ENCODE measurements around the gene VDAC2.
"Not testable (repeated sequence)": the region's sequence is repeated elsewhere in the genome, so short reads cannot be mapped to it uniquely, and the experiment has no call there.

Gene VDAC2

GRCh38 chr10:75199949-75200348, 10.6 kb upstream of the VDAC2 start:
- not testable (repeated sequence) for DNase-seq; H3K36me3 ChIP-seq (ENCODE audit: control insufficient read depth, insufficient read depth, low read length); H3K27me3 ChIP-seq (replicated peaks; ENCODE audit: control insufficient read depth, insufficient read depth, low read length, poor library complexity, severe bottlenecking); H3K27ac ChIP-seq (ENCODE audit: insufficient read depth, low read length, poor library complexity, severe bottlenecking); H3K4me1 ChIP-seq (ENCODE audit: control insufficient read depth, insufficient read depth, low read length, poor library complexity, severe bottlenecking); H3K9me3 ChIP-seq (ENCODE audit: control insufficient read depth, low read length); H3K4me3 ChIP-seq (ENCODE audit: insufficient read depth, low read depth, low read length, poor library complexity, severe bottlenecking)

GRCh38 chr10:75201793-75202307, 8.7 kb upstream of the VDAC2 start:
- H3K4me3 ChIP-seq (ENCODE audit: insufficient read depth, low read depth, low read length, poor library complexity, severe bottlenecking) = no peak overlapping the region
- no peaks in the 10 kb centered on the region for H3K36me3 ChIP-seq (ENCODE audit: control insufficient read depth, insufficient read depth, low read length)
- H3K9me3 ChIP-seq (ENCODE audit: control insufficient read depth, low read length) = no peaks in the 10 kb centered on the region
- no peak for DNase-seq
- H3K4me1 ChIP-seq (ENCODE audit: control insufficient read depth, insufficient read depth, low read length, poor library complexity, severe bottlenecking) = no peaks in the 10 kb centered on the region
- no peaks in the 10 kb centered on the region for H3K27me3 ChIP-seq (replicated peaks; ENCODE audit: control insufficient read depth, insufficient read depth, low read length, poor library complexity, severe bottlenecking)
- no peak overlapping the region for H3K27ac ChIP-seq (ENCODE audit: insufficient read depth, low read length, poor library complexity, severe bottlenecking)

- Histone ChIP-seq H3K36me3 (ENCODE audit: control insufficient read depth, insufficient read depth, low read length) (no peaks in the 10 kb centered on the region), H3K27ac (ENCODE audit: insufficient read depth, low read length, poor library complexity, severe bottlenecking) (no peak overlapping the region), H3K4me1 (ENCODE audit: control insufficient read depth, insufficient read depth, low read length, poor library complexity, severe bottlenecking) (no peaks in the 10 kb centered on the region), H3K4me3 (ENCODE audit: insufficient read depth, low read depth, low read length, poor library complexity, severe bottlenecking) (no peak overlapping the region), H3K27me3 (replicated peaks; ENCODE audit: control insufficient read depth, insufficient read depth, low read length, poor library complexity, severe bottlenecking) (no peaks in the 10 kb centered on the region), H3K9me3 (ENCODE audit: control insufficient read depth, low read length) (no peaks in the 10 kb centered on the region)
- no peak for DNase-seq
These were observed 8.1 kb upstream of the VDAC2 start for GRCh38 chr10:75202321-75203045.

- H3K4me1 ChIP-seq (ENCODE audit: control insufficient read depth, insufficient read depth, low read length, poor library complexity, severe bottlenecking); H3K9me3 ChIP-seq (ENCODE audit: control insufficient read depth, low read length); H3K36me3 ChIP-seq (ENCODE audit: control insufficient read depth, insufficient read depth, low read length); H3K27ac ChIP-seq (ENCODE audit: insufficient read depth, low read length, poor library complexity, severe bottlenecking); H3K27me3 ChIP-seq (replicated peaks; ENCODE audit: control insufficient read depth, insufficient read depth, low read length, poor library complexity, severe bottlenecking); H3K4me3 ChIP-seq (ENCODE audit: insufficient read depth, low read depth, low read length, poor library complexity, severe bottlenecking); DNase-seq: not testable (repeated sequence)
These were observed 7.5 kb upstream of the VDAC2 start for GRCh38 chr10:75203046-75203620.

- Histone ChIP-seq H3K27ac (ENCODE audit: insufficient read depth, low read length, poor library complexity, severe bottlenecking) (no peak overlapping the region), H3K4me3 (ENCODE audit: insufficient read depth, low read depth, low read length, poor library complexity, severe bottlenecking) (no peak overlapping the region), H3K36me3 (ENCODE audit: control insufficient read depth, insufficient read depth, low read length) (no peaks in the 10 kb centered on the region), H3K4me1 (ENCODE audit: control insufficient read depth, insufficient read depth, low read length, poor library complexity, severe bottlenecking) (no peaks in the 10 kb centered on the region), H3K27me3 (replicated peaks; ENCODE audit: control insufficient read depth, insufficient read depth, low read length, poor library complexity, severe bottlenecking) (no peaks in the 10 kb centered on the region), H3K9me3 (ENCODE audit: control insufficient read depth, low read length) (no peaks in the 10 kb centered on the region)
- no peak for DNase-seq
These were observed 6.9 kb upstream of the VDAC2 start for GRCh38 chr10:75203724-75204123.

- Histone ChIP-seq H3K36me3 (ENCODE audit: control insufficient read depth, insufficient read depth, low read length) (no peaks in the 10 kb centered on the region), H3K4me1 (ENCODE audit: control insufficient read depth, insufficient read depth, low read length, poor library complexity, severe bottlenecking) (peaks cover 6% of the 10 kb centered on the region), H3K27me3 (replicated peaks; ENCODE audit: control insufficient read depth, insufficient read depth, low read length, poor library complexity, severe bottlenecking) (no peaks in the 10 kb centered on the region), H3K27ac (ENCODE audit: insufficient read depth, low read length, poor library complexity, severe bottlenecking) (no peak overlapping the region), H3K9me3 (ENCODE audit: control insufficient read depth, low read length) (no peaks in the 10 kb centered on the region), H3K4me3 (ENCODE audit: insufficient read depth, low read depth, low read length, poor library complexity, severe bottlenecking) (no peak overlapping the region)
- DNase-seq = no peak
These were observed 4.7 kb upstream of the VDAC2 start for GRCh38 chr10:75205908-75206307.

- not testable (repeated sequence) for H3K36me3 ChIP-seq (ENCODE audit: control insufficient read depth, insufficient read depth, low read length); H3K4me3 ChIP-seq (ENCODE audit: insufficient read depth, low read depth, low read length, poor library complexity, severe bottlenecking); H3K27me3 ChIP-seq (replicated peaks; ENCODE audit: control insufficient read depth, insufficient read depth, low read length, poor library complexity, severe bottlenecking); DNase-seq; H3K9me3 ChIP-seq (ENCODE audit: control insufficient read depth, low read length); H3K4me1 ChIP-seq (ENCODE audit: control insufficient read depth, insufficient read depth, low read length, poor library complexity, severe bottlenecking); H3K27ac ChIP-seq (ENCODE audit: insufficient read depth, low read length, poor library complexity, severe bottlenecking)
These were observed 4.0 kb upstream of the VDAC2 start for GRCh38 chr10:75206638-75207037.

GRCh38 chr10:75207079-75207856, 3.3 kb upstream of the VDAC2 start:
- no peak overlapping the region for H3K27ac ChIP-seq (ENCODE audit: insufficient read depth, low read length, poor library complexity, severe bottlenecking)
- no peaks in the 10 kb centered on the region for H3K9me3 ChIP-seq (ENCODE audit: control insufficient read depth, low read length)
- DNase-seq = no peak
- no peaks in the 10 kb centered on the region for H3K36me3 ChIP-seq (ENCODE audit: control insufficient read depth, insufficient read depth, low read length)
- no peaks in the 10 kb centered on the region for H3K27me3 ChIP-seq (replicated peaks; ENCODE audit: control insufficient read depth, insufficient read depth, low read length, poor library complexity, severe bottlenecking)
- peaks cover 6% of the 10 kb centered on the region for H3K4me1 ChIP-seq (ENCODE audit: control insufficient read depth, insufficient read depth, low read length, poor library complexity, severe bottlenecking)
- no peak overlapping the region for H3K4me3 ChIP-seq (ENCODE audit: insufficient read depth, low read depth, low read length, poor library complexity, severe bottlenecking)

GRCh38 chr10:75207857-75208144, 2.8 kb upstream of the VDAC2 start:
- Histone ChIP-seq H3K27me3 (replicated peaks; ENCODE audit: control insufficient read depth, insufficient read depth, low read length, poor library complexity, severe bottlenecking) (no peaks in the 10 kb centered on the region), H3K9me3 (ENCODE audit: control insufficient read depth, low read length) (no peaks in the 10 kb centered on the region), H3K4me1 (ENCODE audit: control insufficient read depth, insufficient read depth, low read length, poor library complexity, severe bottlenecking) (peaks cover 6% of the 10 kb centered on the region), H3K4me3 (ENCODE audit: insufficient read depth, low read depth, low read length, poor library complexity, severe bottlenecking) (no peak overlapping the region), H3K36me3 (ENCODE audit: control insufficient read depth, insufficient read depth, low read length) (peaks cover 1% of the 10 kb centered on the region), H3K27ac (ENCODE audit: insufficient read depth, low read length, poor library complexity, severe bottlenecking) (no peak overlapping the region)
- DNase-seq = no peak

- no peaks in the 10 kb centered on the region for H3K27me3 ChIP-seq (replicated peaks; ENCODE audit: control insufficient read depth, insufficient read depth, low read length, poor library complexity, severe bottlenecking)
- no peak overlapping the region for H3K27ac ChIP-seq (ENCODE audit: insufficient read depth, low read length, poor library complexity, severe bottlenecking)
- no peaks in the 10 kb centered on the region for H3K9me3 ChIP-seq (ENCODE audit: control insufficient read depth, low read length)
These were observed 2.4 kb upstream of the VDAC2 start for GRCh38 chr10:75208181-75208580.

More at GRCh38 chr10:75208181-75208580, 2.4 kb upstream of the VDAC2 start:
- Histone ChIP-seq H3K4me1 (ENCODE audit: control insufficient read depth, insufficient read depth, low read length, poor library complexity, severe bottlenecking) (peaks cover 6% of the 10 kb centered on the region), H3K4me3 (ENCODE audit: insufficient read depth, low read depth, low read length, poor library complexity, severe bottlenecking) (no peak overlapping the region), H3K36me3 (ENCODE audit: control insufficient read depth, insufficient read depth, low read length) (peaks cover 4% of the 10 kb centered on the region)
- DNase-seq = no peak
